Loucy (cell line): ENCODE measurements around the gene TRMT44.

ENCODE experiments used
- H2AFZ ChIP-seq: fragments of 200-600 bp; sonication (generic); 2 replicates; pipeline ENCODE4 v1.6.0; 2016; ENCODE audit warnings: antibody characterized with exemption, mild to moderate bottlenecking, low read length, moderate library complexity
- H3F3A ChIP-seq: fragments of 200-600 bp; 2 replicates; pipeline ENCODE4 v1.6.0; 2016; ENCODE audit warnings: antibody characterized with exemption, low read depth, mild to moderate bottlenecking
- H3K27me3 ChIP-seq: fragments of 200-600 bp; sonication (generic); 2 replicates; pipeline ENCODE4 v1.6.1; 2014; ENCODE audit warnings: low read length, mild to moderate bottlenecking; ENCODE audit not compliant: insufficient read depth, poor library complexity, severe bottlenecking
- H3K36me3 ChIP-seq: fragments of 200-600 bp; sonication (generic); 2 replicates; pipeline ENCODE4 v1.6.1; 2016; ENCODE audit warnings: low read length; ENCODE audit not compliant: insufficient read depth
- H3K4me1 ChIP-seq: fragments of 200-600 bp; sonication (generic); 2 replicates; pipeline ENCODE4 v1.5.1; 2014; ENCODE audit warnings: low read length, mild to moderate bottlenecking; ENCODE audit not compliant: insufficient read depth, poor library complexity, severe bottlenecking
- H3K4me2 ChIP-seq: fragments of 200-600 bp; sonication (generic); 2 replicates; pipeline ENCODE4 v1.6.0; 2014; ENCODE audit warnings: antibody characterized with exemption, low read length, low read depth, mild to moderate bottlenecking; ENCODE audit not compliant: poor library complexity, severe bottlenecking
- H3K4me3 ChIP-seq: fragments of 200-600 bp; sonication (generic); 2 replicates; pipeline ENCODE4 v1.5.1; 2014; ENCODE audit warnings: low read length, mild to moderate bottlenecking, mixed read lengths; ENCODE audit not compliant: poor library complexity, severe bottlenecking
- H3K79me2 ChIP-seq: fragments of 200-600 bp; sonication (generic); 2 replicates; pipeline ENCODE4 v1.6.1; 2014; ENCODE audit warnings: low read length; ENCODE audit not compliant: insufficient read depth
- H3K9ac ChIP-seq: fragments of 200-600 bp; sonication (generic); 2 replicates; pipeline ENCODE4 v1.6.0; 2014; ENCODE audit warnings: mild to moderate bottlenecking, low read depth, low read length, moderate library complexity; ENCODE audit not compliant: poor library complexity, severe bottlenecking
- H3K9me2 ChIP-seq: fragments of 200-600 bp; sonication (generic); replicated peaks from 2 replicates; pipeline ENCODE4 v1.6.1; 2016; ENCODE audit warnings: low read depth, low read length, mixed read lengths
- H3K9me3 ChIP-seq: fragments of 200-600 bp; sonication (generic); 2 replicates; pipeline ENCODE4 v1.6.1; 2014; ENCODE audit warnings: mild to moderate bottlenecking, antibody characterized with exemption, low read length, low read depth; ENCODE audit not compliant: insufficient read depth
- H4K20me1 ChIP-seq: fragments of 200-600 bp; sonication (generic); 2 replicates; pipeline ENCODE4 v1.6.0; 2014; ENCODE audit warnings: antibody characterized with exemption, low read length, mild to moderate bottlenecking; ENCODE audit not compliant: insufficient read depth, poor library complexity, severe bottlenecking
- EZH2phosphoT487 ChIP-seq: fragments of 200-600 bp; IDR thresholded peaks from 2 replicates; pipeline ENCODE4 v1.6.1; 2018; ENCODE audit warnings: antibody characterized with exemption, mild to moderate bottlenecking, moderate library complexity, borderline replicate concordance
- TF ChIP-seq, protein P1 (sequence below): fragments of 200-600 bp; sonication (generic); conservative IDR thresholded peaks from 2 replicates; pipeline ENCODE4 v1.5.1; 2014; ENCODE audit warnings: mild to moderate bottlenecking, antibody characterized with exemption, low read length

TRMT44 gene

DNA sequence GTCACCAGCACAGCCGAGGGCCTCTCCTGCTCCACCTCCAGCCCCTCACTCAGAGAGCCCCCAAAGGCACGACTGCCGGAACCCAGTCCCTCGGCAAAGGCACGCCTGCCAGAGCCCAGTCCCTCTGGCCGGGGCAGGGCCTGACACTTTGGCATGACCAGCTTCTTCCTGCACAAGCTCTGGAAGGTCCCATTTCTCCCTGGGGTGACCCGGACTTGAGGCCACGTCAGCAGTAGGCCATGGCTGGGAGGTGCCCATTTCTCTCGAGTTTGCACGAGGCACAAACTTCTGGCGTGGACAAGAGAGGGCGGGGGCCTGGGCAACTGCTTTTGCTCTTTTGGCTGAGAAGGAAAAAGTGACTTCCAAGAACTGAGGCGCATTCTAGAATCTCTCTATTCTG lies 77.4 kb downstream of the TRMT44 start:
- no peak overlapping the region for H3K4me3 ChIP-seq
- no peaks in the 10 kb centered on the region for H3K4me1 ChIP-seq
- no peaks in the 10 kb centered on the region for H3K79me2 ChIP-seq
- no peaks in the 10 kb centered on the region for H4K20me1 ChIP-seq
- no peak overlapping the region for H3K4me2 ChIP-seq
- H3K27me3 ChIP-seq = no peaks in the 10 kb centered on the region
- no peak for TF ChIP-seq EZH2phosphoT487
- TF ChIP-seq, protein P1, sequence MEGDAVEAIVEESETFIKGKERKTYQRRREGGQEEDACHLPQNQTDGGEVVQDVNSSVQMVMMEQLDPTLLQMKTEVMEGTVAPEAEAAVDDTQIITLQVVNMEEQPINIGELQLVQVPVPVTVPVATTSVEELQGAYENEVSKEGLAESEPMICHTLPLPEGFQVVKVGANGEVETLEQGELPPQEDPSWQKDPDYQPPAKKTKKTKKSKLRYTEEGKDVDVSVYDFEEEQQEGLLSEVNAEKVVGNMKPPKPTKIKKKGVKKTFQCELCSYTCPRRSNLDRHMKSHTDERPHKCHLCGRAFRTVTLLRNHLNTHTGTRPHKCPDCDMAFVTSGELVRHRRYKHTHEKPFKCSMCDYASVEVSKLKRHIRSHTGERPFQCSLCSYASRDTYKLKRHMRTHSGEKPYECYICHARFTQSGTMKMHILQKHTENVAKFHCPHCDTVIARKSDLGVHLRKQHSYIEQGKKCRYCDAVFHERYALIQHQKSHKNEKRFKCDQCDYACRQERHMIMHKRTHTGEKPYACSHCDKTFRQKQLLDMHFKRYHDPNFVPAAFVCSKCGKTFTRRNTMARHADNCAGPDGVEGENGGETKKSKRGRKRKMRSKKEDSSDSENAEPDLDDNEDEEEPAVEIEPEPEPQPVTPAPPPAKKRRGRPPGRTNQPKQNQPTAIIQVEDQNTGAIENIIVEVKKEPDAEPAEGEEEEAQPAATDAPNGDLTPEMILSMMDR = no peak
- no peaks in the 10 kb centered on the region for H3K36me3 ChIP-seq
- H3K9me3 ChIP-seq = peaks cover 3% of the 10 kb centered on the region; the same call in 1 of the 2 replicates
- no peaks in the 10 kb centered on the region for H3F3A ChIP-seq
- H3K9me2 ChIP-seq = no peaks in the 10 kb centered on the region
- H3K9ac ChIP-seq = no peak overlapping the region
- no peak overlapping the region for H2AFZ ChIP-seq

DNA sequence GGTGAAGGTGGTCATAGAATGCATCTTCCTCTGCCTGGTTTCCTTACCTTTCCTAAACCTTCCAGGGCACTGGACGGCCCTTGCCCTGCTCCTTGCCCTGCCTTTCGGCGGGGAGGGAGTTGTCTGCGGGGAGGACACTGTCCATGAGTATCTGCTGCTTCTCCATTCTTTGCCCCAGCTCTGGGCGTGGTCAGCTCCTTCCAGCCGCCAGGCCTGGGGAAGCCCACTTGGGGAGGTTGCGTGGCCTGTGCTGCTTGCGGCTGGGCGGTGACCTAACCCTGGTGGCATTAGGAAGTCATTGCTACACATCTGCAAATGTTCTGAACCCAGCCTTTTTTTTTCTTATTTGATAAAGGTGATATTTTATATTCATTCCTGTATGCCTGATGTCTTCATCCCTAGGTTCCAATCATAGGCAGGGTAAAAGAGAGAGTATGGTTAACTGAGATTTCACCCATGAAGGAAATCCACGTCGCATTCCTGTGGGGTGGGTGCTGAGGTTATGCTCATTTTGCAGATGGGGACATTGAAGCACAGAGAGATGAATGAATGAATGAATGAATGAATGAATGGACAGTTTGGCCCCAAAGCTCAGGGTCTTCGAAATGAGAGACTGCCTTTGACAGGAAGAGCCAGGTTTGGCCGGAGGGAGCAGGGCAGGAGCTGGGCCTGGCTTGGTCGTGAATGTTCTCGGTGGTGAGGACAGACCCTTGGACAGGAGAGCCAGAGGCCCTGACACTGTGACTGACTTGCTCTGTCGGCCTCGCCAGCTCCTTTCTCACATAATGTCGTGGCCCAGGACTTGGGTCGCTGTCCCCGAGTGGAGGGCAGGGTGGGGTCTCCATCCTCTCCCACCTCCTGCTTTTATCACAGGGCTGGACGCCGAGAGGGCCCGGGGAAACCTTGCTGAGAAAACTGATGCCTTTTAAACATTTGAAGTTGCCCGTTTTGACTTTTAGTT lies 81.9 kb downstream of the TRMT44 start:
- Histone ChIP-seq H3K79me2 (no peaks in the 10 kb centered on the region), H3F3A (no peaks in the 10 kb centered on the region), H3K9me3 (peaks cover 6% of the 10 kb centered on the region; the same call in 1 of the 2 replicates), H3K27me3 (no peaks in the 10 kb centered on the region), H3K4me2 (no peak overlapping the region), H3K9ac (no peak overlapping the region), H2AFZ (no peak overlapping the region), H3K4me1 (no peaks in the 10 kb centered on the region), H3K9me2 (no peaks in the 10 kb centered on the region), H3K4me3 (no peak overlapping the region), H4K20me1 (no peaks in the 10 kb centered on the region), H3K36me3 (no peaks in the 10 kb centered on the region)
- TF ChIP-seq, protein P1 = no peak
- no peak for TF ChIP-seq EZH2phosphoT487

DNA sequence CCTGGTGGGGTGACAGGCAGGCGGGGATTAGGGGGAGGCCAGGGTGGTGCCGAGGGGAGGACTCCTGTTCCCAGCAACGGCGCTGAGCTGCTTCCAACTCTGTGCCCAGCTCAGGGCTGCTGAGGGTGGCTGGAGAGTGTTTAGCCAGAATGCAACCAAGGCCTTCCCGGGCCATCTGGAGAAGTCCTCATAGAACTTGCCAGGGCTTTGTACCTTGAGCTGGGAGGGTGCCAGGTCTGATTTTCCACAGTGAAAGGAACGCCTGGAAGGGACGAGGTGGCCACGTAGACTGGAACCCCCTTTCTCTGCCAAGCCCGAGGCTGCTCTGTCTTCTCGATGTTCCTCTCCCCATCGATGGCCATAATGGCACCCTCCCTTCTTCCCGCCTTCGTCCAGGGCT lies 82.6 kb downstream of the TRMT44 start:
- H3K9ac ChIP-seq = no peak overlapping the region
- H3F3A ChIP-seq = no peaks in the 10 kb centered on the region
- H3K9me2 ChIP-seq = no peaks in the 10 kb centered on the region
- H4K20me1 ChIP-seq = no peaks in the 10 kb centered on the region
- TF ChIP-seq, protein P1 = no peak
- TF ChIP-seq EZH2phosphoT487 = no peak
- H2AFZ ChIP-seq = no peak overlapping the region
- no peak overlapping the region for H3K4me2 ChIP-seq
- no peak overlapping the region for H3K4me3 ChIP-seq
- no peaks in the 10 kb centered on the region for H3K36me3 ChIP-seq
- H3K9me3 ChIP-seq = peaks cover 6% of the 10 kb centered on the region; the same call in 1 of the 2 replicates
- H3K27me3 ChIP-seq = no peaks in the 10 kb centered on the region
- H3K4me1 ChIP-seq = no peaks in the 10 kb centered on the region
- H3K79me2 ChIP-seq = no peaks in the 10 kb centered on the region
